H1 (cell line): ENCODE data around the gene RUSC2. TPM values are rescaled to one million over a fixed set of nuclear protein-coding genes. Genes with fewer than 3 reads are reported as not detected.

ENCODE experiments used
- CTCF ChIA-PET: fragments of 300-600 bp; sonication (Branson Sonifier 250); formaldehyde crosslinking; loops from one replicate; lab custom pipeline; 2021; ENCODE audit not compliant: partially characterized antibody; lab: Charles Lee
- POLR2A ChIA-PET: fragments of 300-600 bp; sonication (Branson Sonifier 250); formaldehyde crosslinking; loops from one replicate; lab custom pipeline; 2021; ENCODE audit warnings: inconsistent platforms; ENCODE audit not compliant: partially characterized antibody; lab: Charles Lee
- DNase-seq, 2 experiments: peaks; one replicate each; pipeline versions ENCODE4 v3.0.0 to v3.0.0-alpha.2; 2010 to 2022; ENCODE audit warnings: low spot score in 2 of 2, low read depth in 1 of 2, mixed read lengths in 1 of 2
- FAIRE-seq: peaks from 2 replicates; lab custom pipeline; 2011; peaks lifted over from hg19 to GRCh38; lab: Jason Lieb, UNC
- H2AFZ ChIP-seq: 2 replicates; pipeline ENCODE4 v1.8.1; 2012; ENCODE audit warnings: low read length, inconsistent platforms
- H2AK5ac ChIP-seq: 2 replicates; pipeline ENCODE4 v1.6.1; 2013; ENCODE audit warnings: low read depth, low read length
- H2BK120ac ChIP-seq: replicated peaks from 2 replicates; pipeline ENCODE3; 2013; ENCODE audit warnings: low read depth, low read length, inconsistent platforms
- H2BK12ac ChIP-seq: 2 replicates; pipeline ENCODE4 v1.6.1; 2013; ENCODE audit warnings: low read depth, low read length
- H2BK15ac ChIP-seq: 2 replicates; pipeline ENCODE4 v1.6.1; 2013; ENCODE audit warnings: low read length
- H2BK20ac ChIP-seq: 2 replicates; pipeline ENCODE4 v1.6.1; 2013; ENCODE audit warnings: low read length
- H2BK5ac ChIP-seq: 2 replicates; pipeline ENCODE4 v1.6.1; 2013; ENCODE audit warnings: low read depth, low read length
- H3K14ac ChIP-seq: 2 replicates; pipeline ENCODE4 v1.6.1; 2013; ENCODE audit warnings: inconsistent platforms; ENCODE audit not compliant: insufficient read length
- H3K18ac ChIP-seq: 2 replicates; pipeline ENCODE4 v1.6.1; 2013; ENCODE audit warnings: low read length; ENCODE audit errors: extremely low read depth
- H3K23ac ChIP-seq: 2 replicates; pipeline ENCODE4 v1.6.1; 2013; ENCODE audit warnings: inconsistent platforms; ENCODE audit not compliant: insufficient read length
- H3K23me2 ChIP-seq: 2 replicates; pipeline ENCODE4 v1.6.1; 2013; ENCODE audit warnings: low read depth, low read length
- H3K27ac ChIP-seq: 2 replicates; pipeline ENCODE4 v1.6.1; 2011; ENCODE audit warnings: low read depth, low read length, inconsistent platforms
- H3K27me3 ChIP-seq, 4 experiments: replicated peaks in 1 of 4; 1 replicate in 1 of 4; 2 replicates in 3 of 4; pipeline versions ENCODE4 v1.6.1 to v1.8.1; 2011 to 2013; ENCODE audit warnings: low read length in 3 of 4, mild to moderate bottlenecking in 3 of 4, inconsistent platforms in 2 of 4, mixed read lengths in 2 of 4, moderate library complexity in 1 of 4; ENCODE audit not compliant: control insufficient read depth in 3 of 4, insufficient read depth in 3 of 4; ENCODE audit errors: extremely low read depth in 1 of 4
- H3K36me3 ChIP-seq, 4 experiments: 2 replicates each; pipeline versions ENCODE4 v1.6.1 to v1.8.1; 2011 to 2013; ENCODE audit warnings: mild to moderate bottlenecking in 4 of 4, low read length in 3 of 4, moderate library complexity in 2 of 4, control low read depth in 1 of 4, inconsistent platforms in 1 of 4; ENCODE audit not compliant: insufficient read depth in 4 of 4, control insufficient read depth in 2 of 4
- H3K4ac ChIP-seq: replicated peaks from 2 replicates; pipeline ENCODE3; 2013; ENCODE audit warnings: low read length, low read depth, mixed read lengths, inconsistent platforms; ENCODE audit not compliant: insufficient read length
- H3K4me1 ChIP-seq, 4 experiments: replicated peaks in 1 of 4; 1 replicate in 1 of 4; 2 replicates in 3 of 4; pipeline versions ENCODE4 v1.6.1 to v1.8.1; 2011 to 2013; ENCODE audit warnings: low read length in 3 of 4, inconsistent platforms in 2 of 4, mixed read lengths in 1 of 4; ENCODE audit not compliant: insufficient read depth in 4 of 4, control insufficient read depth in 3 of 4
- H3K4me2 ChIP-seq, 2 experiments: 2 replicates each; pipeline versions ENCODE4 v1.6.1 to v1.8.1; 2011 to 2013; ENCODE audit warnings: low read depth in 2 of 2, low read length in 2 of 2, control low read depth in 1 of 2, inconsistent platforms in 1 of 2, mild to moderate bottlenecking in 1 of 2; ENCODE audit not compliant: insufficient read depth in 1 of 2
- H3K4me3 ChIP-seq, 4 experiments: fragments of 200-600, 300-600 bp in 1 of 4; sonication (generic), shearing (Covaris generic), sonication (Bioruptor Twin) in 1 of 4; 2 replicates each; pipeline versions ENCODE4 v1.5.1 to v1.8.1; 2011 to 2016; ENCODE audit warnings: low read length in 4 of 4, low read depth in 3 of 4, control low read depth in 2 of 4, inconsistent platforms in 2 of 4, mild to moderate bottlenecking in 2 of 4, mixed read lengths in 1 of 4, moderate library complexity in 1 of 4; ENCODE audit not compliant: insufficient read depth in 2 of 4; ENCODE audit errors: extremely low read depth in 1 of 4
- H3K56ac ChIP-seq: replicated peaks from 2 replicates; pipeline ENCODE3; 2013; ENCODE audit warnings: low read depth, mild to moderate bottlenecking, mixed read lengths, low read length, inconsistent platforms; ENCODE audit not compliant: insufficient read length
- H3K79me1 ChIP-seq: 2 replicates; pipeline ENCODE4 v1.6.1; 2013; ENCODE audit warnings: low read depth, low read length, control low read depth
- H3K79me2 ChIP-seq, 2 experiments: 2 replicates each; pipeline versions ENCODE4 v1.6.1 to v1.8.1; 2012 to 2013; ENCODE audit warnings: low read length in 2 of 2, mild to moderate bottlenecking in 2 of 2, inconsistent platforms in 1 of 2; ENCODE audit not compliant: insufficient read depth in 2 of 2, control insufficient read depth in 1 of 2
- H3K9ac ChIP-seq, 4 experiments: replicated peaks in 1 of 4; 1 replicate in 1 of 4; 2 replicates in 3 of 4; pipeline versions ENCODE4 v1.6.1 to v1.8.1; 2011 to 2013; ENCODE audit warnings: low read depth in 3 of 4, low read length in 3 of 4, control low read depth in 2 of 4, mild to moderate bottlenecking in 2 of 4, moderate library complexity in 2 of 4, inconsistent platforms in 1 of 4; ENCODE audit errors: extremely low read depth in 1 of 4
- H3K9me3 ChIP-seq, 2 experiments: 2 replicates each; pipeline versions ENCODE4 v1.6.1 to v1.8.1; 2012 to 2013; ENCODE audit warnings: mild to moderate bottlenecking in 2 of 2, moderate library complexity in 2 of 2, control low read depth in 1 of 2, inconsistent platforms in 1 of 2, low read depth in 1 of 2, low read length in 1 of 2, mixed read lengths in 1 of 2; ENCODE audit not compliant: insufficient read depth in 2 of 2
- H4K20me1 ChIP-seq, 2 experiments: replicated peaks in 1 of 2; 2 replicates each; pipeline versions ENCODE3 to v1.8.1; 2011 to 2013; ENCODE audit warnings: inconsistent platforms in 2 of 2, low read length in 2 of 2, mild to moderate bottlenecking in 1 of 2; ENCODE audit not compliant: insufficient read depth in 2 of 2, control insufficient read depth in 1 of 2
- H4K5ac ChIP-seq: 2 replicates; pipeline ENCODE4 v1.6.1; 2013; ENCODE audit warnings: low read length, low read depth, mixed read lengths, inconsistent platforms; ENCODE audit not compliant: insufficient read length
- H4K8ac ChIP-seq: 2 replicates; pipeline ENCODE4 v1.8.0; 2013; ENCODE audit warnings: mild to moderate bottlenecking, moderate library complexity, low read length, inconsistent platforms; ENCODE audit not compliant: insufficient read depth; ENCODE audit errors: extremely low read depth
- H4K91ac ChIP-seq: replicated peaks from 2 replicates; pipeline ENCODE3; 2013; ENCODE audit warnings: low read length, mixed read lengths, inconsistent platforms; ENCODE audit not compliant: insufficient read length
- ATF3 ChIP-seq: IDR thresholded peaks from 2 replicates; pipeline ENCODE4 v1.6.1; 2011; ENCODE audit warnings: low read depth, mild to moderate bottlenecking, low read length; ENCODE audit not compliant: insufficient read depth
- CTCF ChIP-seq, 3 experiments: IDR thresholded peaks; 1 replicate in 2 of 3; 2 replicates in 1 of 3; pipeline versions ENCODE4 v1.5.1 to v1.6.1; 2011; ENCODE audit warnings: low read length in 3 of 3, mild to moderate bottlenecking in 3 of 3, inconsistent platforms in 2 of 3, low read depth in 1 of 3, moderate library complexity in 1 of 3; ENCODE audit not compliant: insufficient read depth in 1 of 3; ENCODE audit errors: control extremely low read depth in 1 of 3
- NRF1 ChIP-seq: IDR thresholded peaks from 2 replicates; pipeline ENCODE4 v1.6.1; 2011; ENCODE audit warnings: mild to moderate bottlenecking, low read depth, low read length, improper control_type of control experiment
- RAD21 ChIP-seq, 2 experiments: IDR thresholded peaks in 1 of 2; conservative IDR thresholded peaks in 1 of 2; 2 replicates each; pipeline ENCODE4 v1.6.1; 2011; ENCODE audit warnings: low read depth in 2 of 2, low read length in 2 of 2, improper control_type of control experiment in 1 of 2, inconsistent platforms in 1 of 2, mild to moderate bottlenecking in 1 of 2, moderate library complexity in 1 of 2
- polyA plus RNA-seq, 7 experiments: library from polyadenylated mRNA; depleted of rRNA in 3 of 7; stranded (reverse) in 5 of 7; unstranded in 2 of 7; fragments of >200 nt in 5 of 7; fragments of 200-250 nt in 2 of 7; gene quantifications; 1 replicate in 5 of 7; 2 replicates in 1 of 7; 4 replicates in 1 of 7; pipeline versions ENCODE4 v1.2.1 to v1.2.3, GENCODE V29; 2011 to 2013; ENCODE audit warnings: missing spikeins in 2 of 7, mixed read lengths in 2 of 7
- total RNA-seq: library from RNA; stranded (reverse); fragmentation: NEBNext Ultra II Directional; extraction: Animal tissue kit (Norgen Biotek cat#: 25700); gene quantifications from 2 replicates; pipeline ENCODE4 v1.2.1, GENCODE V29; 2021

The RUSC2 gene
- total and polyA plus RNA-seq, 2 of the 8 experiments (the other 6 are each of a cell fraction or from before 2014, with no cell fraction given): 4.2 to 7.9 TPM

- CTCF ChIA-PET: interaction anchor here (0.8 to 9.7 kb wide), 22 partner anchors 8 to 404 kb away, joined by 3 to 114 read pairs (median 5); partner anchors contain the start of gene RUSC2
- POLR2A ChIA-PET: interaction anchor here (1.5 to 1.7 kb wide), 2 partner anchors 16 to 33 kb away, joined by 4 read pairs; partner anchors contain the start of gene RUSC2
- TF ChIP-seq CTCF (IDR thresholded peaks at IDR 0.05; ENCODE audit: control extremely low read depth in 1 of 3, insufficient read depth in 1 of 3, low read depth in 1 of 3, low read length in 3 of 3) (peak; percentile 46 to 61 (median 56)), ATF3 (no peak), RAD21 (IDR thresholded peaks at IDR 0.05 in 1 of 2, conservative IDR thresholded peaks at IDR 0.05 in 1 of 2; ENCODE audit: low read depth in 2 of 2, low read length in 2 of 2) (peak; percentile 32 to 55; a peak in 3 of 4 replicates), NRF1 (no peak)
Measured at GRCh38 chr9:35522187-35522586, 32.3 kb downstream of the RUSC2 start.

More at GRCh38 chr9:35522187-35522586, 32.3 kb downstream of the RUSC2 start:
- no peak overlapping the region for H3K4me2 ChIP-seq
- H2BK20ac ChIP-seq: no peak overlapping the region
- H3K14ac ChIP-seq: no peak overlapping the region
- H2BK15ac ChIP-seq: no peak overlapping the region
- no peaks in the 10 kb centered on the region for H3K27me3 ChIP-seq
- no peaks in the 10 kb centered on the region for H3K36me3 ChIP-seq
- no peaks in the 10 kb centered on the region for H3K79me1 ChIP-seq
- no peak overlapping the region for H4K91ac ChIP-seq
- H3K79me2 ChIP-seq: no peaks in the 10 kb centered on the region
- no peaks in the 10 kb centered on the region for H3K23me2 ChIP-seq
- no peak overlapping the region for H4K8ac ChIP-seq
- FAIRE-seq (no peak), DNase-seq (no peak)
- no peaks in the 10 kb centered on the region for H3K9me3 ChIP-seq
- no peak overlapping the region for H3K4me3 ChIP-seq
- peaks cover 0 to 23% (median 8%) of the 10 kb centered on the region in 4 experiments; a peak in 6 of 7 replicates for H3K4me1 ChIP-seq
- H3K4ac ChIP-seq: no peak overlapping the region
- H4K20me1 ChIP-seq: no peaks in the 10 kb centered on the region
- H3K23ac ChIP-seq: no peak overlapping the region
- H3K56ac ChIP-seq: no peak overlapping the region
- no peak overlapping the region for H4K5ac ChIP-seq
- no peak overlapping the region for H2BK12ac ChIP-seq
- H2BK5ac ChIP-seq: no peak overlapping the region
- H2BK120ac ChIP-seq: no peak overlapping the region
- H3K27ac ChIP-seq: no peak overlapping the region
- H3K18ac ChIP-seq: no peak overlapping the region
- no peak overlapping the region for H3K9ac ChIP-seq
- no peak overlapping the region for H2AFZ ChIP-seq
- H2AK5ac ChIP-seq: no peak overlapping the region
